GM15510 (cell line): ENCODE results near the gene AGXT.

Experiments used
- POLR2A ChIP-seq: IDR thresholded peaks from 3 replicates; pipeline ENCODE4 v1.6.1; 2011; ENCODE audit warnings: borderline replicate concordance; ENCODE audit not compliant: insufficient read length; ENCODE audit errors: extremely low read depth

AGXT gene

DNA sequence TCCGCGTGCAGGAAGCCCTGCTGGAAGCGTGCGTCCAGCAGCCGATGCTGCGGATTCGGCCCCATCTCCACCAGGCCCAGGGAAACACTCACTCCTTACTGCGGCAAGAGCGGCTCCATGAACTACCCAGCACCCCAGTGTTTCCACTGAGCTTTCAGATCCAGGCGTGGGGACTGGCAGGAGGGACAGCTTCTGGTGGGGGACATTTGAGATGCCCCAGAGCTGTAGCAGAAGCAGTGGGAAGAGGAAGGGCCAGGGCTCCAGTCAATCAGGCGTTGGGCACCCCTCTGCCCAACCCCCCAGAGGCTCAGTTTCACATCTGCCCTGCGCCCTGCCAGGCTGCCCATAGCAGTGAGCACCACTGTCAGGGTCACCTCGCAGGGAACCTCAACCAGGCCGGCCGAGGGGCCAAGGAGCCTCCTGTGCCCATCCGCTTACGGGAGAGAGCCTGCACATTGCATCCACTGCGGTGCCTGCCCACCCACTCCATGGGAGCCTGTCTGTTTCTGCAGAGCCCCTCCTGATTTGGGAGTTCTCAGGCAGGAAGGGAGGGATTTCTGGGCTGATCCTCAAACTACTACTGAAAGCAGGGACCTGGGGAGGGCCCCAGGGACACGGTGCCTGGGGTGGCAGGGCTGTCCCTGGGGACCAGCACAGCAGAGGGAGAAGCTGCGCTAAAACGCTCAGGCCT is 4.6 kb downstream of the AGXT start:
- TF ChIP-seq POLR2A: no peak

DNA sequence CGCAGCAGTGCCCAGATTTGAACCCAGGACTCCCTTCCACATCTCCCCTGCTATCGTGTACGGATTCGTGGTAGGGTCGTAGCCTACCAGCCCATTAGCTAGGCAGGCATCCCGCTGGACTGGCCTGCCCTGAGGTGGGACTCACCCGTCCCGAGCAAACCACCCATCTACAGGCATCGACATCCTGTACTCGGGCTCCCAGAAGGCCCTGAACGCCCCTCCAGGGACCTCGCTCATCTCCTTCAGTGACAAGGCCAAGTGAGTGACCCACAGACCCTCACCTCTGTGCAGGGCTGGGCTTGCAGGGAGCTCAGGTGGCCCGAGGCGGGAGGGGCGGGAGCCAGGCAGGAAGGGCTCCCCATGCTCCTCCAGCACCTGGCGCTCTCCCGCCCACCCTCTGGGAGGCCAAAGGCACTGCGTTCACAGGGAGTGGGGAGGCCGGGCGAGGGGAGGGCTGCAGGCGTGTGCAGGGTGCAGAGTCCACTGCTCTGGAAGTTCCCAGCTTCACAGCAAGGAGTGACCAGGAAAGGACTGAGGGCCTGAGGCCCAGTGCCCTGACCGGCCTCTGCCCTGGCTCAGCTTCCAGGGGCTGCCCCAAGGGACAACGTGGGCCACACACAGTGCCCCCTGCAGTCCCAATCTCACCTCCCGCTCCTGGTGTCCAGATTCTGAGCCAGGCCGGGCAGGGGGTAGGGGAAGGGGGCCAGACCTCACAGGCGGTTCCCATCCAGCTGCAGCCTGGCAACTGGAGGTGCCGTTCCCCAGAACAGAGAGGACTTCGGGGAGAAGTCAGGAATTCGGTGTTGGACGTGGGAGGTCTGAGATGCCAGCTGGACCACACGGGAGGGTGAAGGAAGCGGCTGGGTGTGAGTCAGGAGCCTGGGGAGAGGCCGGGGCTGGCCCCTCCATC is 5.4 kb downstream of the AGXT start:
- no peak for TF ChIP-seq POLR2A

DNA sequence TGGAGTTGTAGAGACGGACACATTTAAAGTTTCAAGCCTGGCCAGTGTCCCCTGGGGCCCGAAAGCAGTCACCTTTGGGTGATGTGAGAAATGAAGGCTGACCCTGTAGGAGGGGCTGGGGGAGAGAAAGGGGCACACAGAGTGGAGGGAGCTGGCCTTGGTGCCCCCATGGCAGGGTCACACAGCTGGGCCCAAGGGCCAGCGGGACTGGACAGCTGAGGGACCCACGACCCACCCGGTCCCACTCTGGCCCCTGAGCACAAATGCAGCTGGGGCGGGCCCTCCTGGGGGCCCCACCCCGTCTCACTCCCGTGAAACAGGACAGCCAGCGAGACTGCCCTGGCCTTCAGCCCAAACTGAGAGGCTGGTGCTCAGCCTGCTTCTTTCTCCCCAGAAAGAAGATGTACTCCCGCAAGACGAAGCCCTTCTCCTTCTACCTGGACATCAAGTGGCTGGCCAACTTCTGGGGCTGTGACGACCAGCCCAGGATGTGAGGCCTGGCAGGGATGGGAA is 6.1 kb downstream of the AGXT start:
- TF ChIP-seq POLR2A: no peak

DNA sequence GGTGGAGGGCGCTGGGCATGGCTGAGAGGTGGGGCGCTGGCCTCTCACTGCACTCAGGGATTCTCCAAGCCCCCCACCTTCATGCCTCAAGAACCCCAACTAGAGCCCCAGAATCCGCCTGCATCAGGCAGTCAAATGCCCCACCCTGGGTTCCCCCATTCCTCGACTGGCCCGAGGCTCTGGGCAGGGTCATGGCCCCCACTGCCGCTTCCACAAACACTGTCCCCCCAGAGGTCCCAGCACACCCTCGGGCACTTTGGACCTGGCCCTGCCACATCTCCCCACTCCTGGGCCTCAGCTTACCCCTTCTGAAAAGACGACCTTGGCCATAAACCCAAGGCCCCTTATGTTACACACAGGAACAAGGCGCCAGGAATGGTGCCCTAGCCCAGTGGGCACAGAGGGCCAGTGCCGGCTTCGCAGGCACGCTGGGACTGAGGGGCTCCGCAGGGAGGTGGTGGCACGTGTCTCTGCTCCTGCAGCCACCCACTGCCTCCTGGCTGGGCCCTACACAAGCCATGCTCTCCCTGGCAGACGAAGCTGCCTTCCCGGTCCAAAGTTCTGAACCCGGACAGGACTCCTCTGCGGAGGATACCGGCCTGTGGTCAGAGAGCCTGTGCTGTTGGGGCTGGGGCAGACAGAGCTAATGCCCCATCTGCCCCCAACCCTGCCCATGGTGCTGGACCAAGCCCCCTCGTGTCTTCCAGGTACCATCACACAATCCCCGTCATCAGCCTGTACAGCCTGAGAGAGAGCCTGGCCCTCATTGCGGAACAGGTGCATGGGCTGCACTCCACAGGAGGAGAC is 6.8 kb downstream of the AGXT start:
- no peak for TF ChIP-seq POLR2A

DNA sequence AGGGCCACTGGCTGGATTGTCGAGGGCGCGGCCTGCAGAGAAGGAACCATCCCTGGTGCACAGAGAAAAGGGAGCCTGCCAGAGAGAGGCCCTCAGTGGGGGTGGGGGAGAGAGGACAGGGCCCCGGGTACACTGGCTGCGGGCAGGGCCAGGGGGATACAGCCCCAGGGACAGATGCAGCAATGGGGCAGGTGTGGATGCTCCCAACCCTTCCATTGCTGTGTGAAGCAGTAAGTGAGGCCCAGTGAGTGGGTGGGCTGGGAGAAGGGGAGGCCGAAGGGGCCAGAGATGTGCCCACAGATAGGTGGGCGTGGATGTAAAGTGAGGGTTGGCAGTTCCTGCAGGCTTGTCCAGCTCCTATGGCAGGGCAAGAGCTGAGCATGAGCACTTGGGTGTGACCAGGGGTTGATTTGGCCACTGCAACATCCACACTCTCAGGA is 7.4 kb downstream of the AGXT start:
- no peak for TF ChIP-seq POLR2A

- TF ChIP-seq POLR2A: no peak
These were observed 8.0 kb downstream of the AGXT start for GRCh38 chr2:240876475-240877251.

DNA sequence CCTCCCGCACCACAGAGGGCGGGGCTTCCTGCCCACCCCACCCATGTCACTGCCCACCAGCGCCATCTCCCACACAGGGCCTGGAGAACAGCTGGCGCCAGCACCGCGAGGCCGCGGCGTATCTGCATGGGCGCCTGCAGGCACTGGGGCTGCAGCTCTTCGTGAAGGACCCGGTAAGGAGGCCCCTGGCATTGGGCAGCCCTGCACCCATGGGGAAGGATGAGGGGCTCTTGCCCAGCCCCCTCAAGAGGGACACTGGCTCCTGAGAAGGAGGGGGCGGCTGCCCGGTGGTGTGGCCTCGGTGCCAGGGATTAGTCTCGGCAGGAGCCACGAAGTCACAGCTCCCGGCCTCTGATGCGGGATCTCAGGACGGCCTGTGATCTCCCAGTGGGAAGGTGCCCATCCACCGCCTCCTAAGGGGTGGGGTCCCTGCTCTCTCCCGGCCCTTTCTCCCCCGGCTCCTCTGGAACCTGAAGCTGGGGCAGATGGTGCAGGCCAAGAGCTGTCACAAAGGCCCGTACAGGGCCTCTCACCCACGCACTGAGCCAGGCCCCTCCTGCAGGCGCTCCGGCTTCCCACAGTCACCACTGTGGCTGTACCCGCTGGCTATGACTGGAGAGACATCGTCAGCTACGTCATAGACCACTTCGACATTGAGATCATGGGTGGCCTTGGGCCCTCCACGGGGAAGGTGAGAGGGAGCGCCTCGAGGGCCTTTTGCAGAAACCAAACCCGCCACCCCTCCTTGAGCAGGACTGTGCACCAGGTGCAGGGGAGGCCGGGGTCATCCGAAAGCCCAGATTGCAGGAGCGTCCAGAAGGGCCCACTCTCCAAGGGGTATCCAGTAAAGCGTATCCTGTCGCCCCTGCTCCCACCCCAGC is 9.1 kb downstream of the AGXT start:
- TF ChIP-seq POLR2A: no peak

GRCh38 chr2:240878341-240878936 is 9.8 kb downstream of the AGXT start:
- no peak for TF ChIP-seq POLR2A

DNA sequence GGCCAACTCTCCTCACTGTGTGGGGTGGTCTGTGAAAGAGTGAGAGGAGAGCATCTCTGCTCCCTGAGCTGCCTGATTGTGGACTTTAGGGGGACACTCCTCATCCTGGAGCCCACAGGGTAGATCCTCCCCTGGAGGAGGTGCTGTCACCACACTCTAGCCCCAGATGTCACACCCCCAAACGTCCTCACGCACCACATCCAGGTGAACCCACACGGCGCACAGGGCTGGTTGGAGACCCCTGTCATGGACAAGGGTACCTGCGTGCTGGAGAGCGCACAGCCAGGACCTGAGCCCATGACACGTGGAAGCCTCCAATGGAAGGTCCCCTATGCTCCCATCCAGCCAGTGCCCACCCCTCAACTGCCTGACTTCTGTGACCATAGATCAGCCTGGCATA is 10.5 kb downstream of the AGXT start:
- no peak for TF ChIP-seq POLR2A

GRCh38 chr2:240881913-240882312 is 13.3 kb downstream of the AGXT start:
- no peak for TF ChIP-seq POLR2A

GRCh38 chr2:240884221-240884620 is 15.6 kb downstream of the AGXT start:
- no peak for TF ChIP-seq POLR2A

- TF ChIP-seq POLR2A: no peak
These were observed 16.1 kb downstream of the AGXT start for GRCh38 chr2:240884745-240885144.

- no peak for TF ChIP-seq POLR2A
These were observed 16.9 kb downstream of the AGXT start for GRCh38 chr2:240885566-240885965.
